PC-9 (cell line): Measurements from ENCODE around the gene LRFN3. TPM values are rescaled to one million over a fixed set of nuclear protein-coding genes. Genes with fewer than 3 reads are reported as not detected.

Experiments
- BruUV-seq: library from RNA; stranded (reverse); fragments of 400-500 nt; replicated peaks from 2 replicates; lab custom pipeline; 2021; lab: Mats Ljungman, UMichigan
- CTCF ChIA-PET: fragments of 300-600 bp; sonication (Branson Sonifier 250); formaldehyde crosslinking; loops from one replicate; lab custom pipeline; 2022; ENCODE audit warnings: antibody characterized with exemption; lab: Charles Lee
- POLR2A ChIA-PET: fragments of 300-600 bp; sonication (Branson Sonifier 250); formaldehyde crosslinking; loops from one replicate; lab custom pipeline; 2022; ENCODE audit warnings: antibody characterized with exemption; ENCODE audit not compliant: unreplicated experiment; lab: Charles Lee
- DNase-seq, 2 experiments: peaks; one replicate each; pipeline versions ENCODE4 v3.0.0 to v3.0.0-alpha.2; 2015 to 2022; ENCODE audit warnings: mixed read lengths in 1 of 2
- H2AFZ ChIP-seq: fragments of 200-600 bp; sonication (generic); 2 replicates; pipeline ENCODE4 v1.8.1; 2017; ENCODE audit warnings: antibody characterized with exemption
- H3F3A ChIP-seq: fragments of 200-600 bp; sonication (generic); 2 replicates; pipeline ENCODE4 v1.8.1; 2017; ENCODE audit warnings: antibody characterized with exemption, mild to moderate bottlenecking, low read depth; ENCODE audit not compliant: insufficient read depth
- H3K27ac ChIP-seq: fragments of 200-600 bp; sonication (generic); 2 replicates; pipeline ENCODE4 v1.6.1; 2016; ENCODE audit warnings: mixed run types
- H3K27me3 ChIP-seq: fragments of 200-600 bp; sonication (generic); 2 replicates; pipeline ENCODE4 v1.6.1; 2016; ENCODE audit warnings: low read depth, mixed run types; ENCODE audit not compliant: insufficient read depth
- H3K36me3 ChIP-seq: fragments of 200-600 bp; sonication (generic); 2 replicates; pipeline ENCODE4 v1.6.1; 2016; ENCODE audit warnings: low read depth, mixed run types
- H3K4me1 ChIP-seq: fragments of 200-600 bp; sonication (generic); replicated peaks from 2 replicates; pipeline ENCODE4 v1.6.1; 2016; ENCODE audit warnings: mixed run types; ENCODE audit not compliant: insufficient read depth
- H3K4me2 ChIP-seq: fragments of 200-600 bp; sonication (generic); 2 replicates; pipeline ENCODE4 v1.6.1; 2017; ENCODE audit warnings: mixed run types
- H3K4me3 ChIP-seq: fragments of 200-600 bp; sonication (generic); 2 replicates; pipeline ENCODE4 v1.6.1; 2016; ENCODE audit warnings: mixed run types
- H3K79me2 ChIP-seq: fragments of 200-600 bp; sonication (generic); 2 replicates; pipeline ENCODE4 v1.6.1; 2017; ENCODE audit warnings: low read depth, mixed run types
- H3K9me2 ChIP-seq: fragments of 200-600 bp; sonication (generic); 2 replicates; pipeline ENCODE4 v1.8.1; 2017; ENCODE audit warnings: mild to moderate bottlenecking; ENCODE audit not compliant: insufficient read depth
- H3K9me3 ChIP-seq: fragments of 200-600 bp; sonication (generic); 2 replicates; pipeline ENCODE4 v1.8.1; 2016; ENCODE audit warnings: low read depth; ENCODE audit not compliant: insufficient read depth
- H4K20me1 ChIP-seq: fragments of 200-600 bp; sonication (generic); 2 replicates; pipeline ENCODE4 v1.8.1; 2017; ENCODE audit not compliant: insufficient read depth
- EZH2 ChIP-seq: fragments of 200-600 bp; sonication (generic); IDR thresholded peaks from 2 replicates; pipeline ENCODE4 v1.8.0; 2017; ENCODE audit warnings: antibody characterized with exemption, low read depth
- intact Hi-C: fragments of 100-400 bp; cut with micrococcal nuclease; formaldehyde crosslinking; loops from one replicate; pipeline ENCODE4 v1.10.0; 2022; ENCODE audit not compliant: unreplicated experiment
- total RNA-seq: library from RNA; stranded (reverse); gene quantifications from 2 replicates; pipeline ENCODE4 v1.2.3, GENCODE V29; 2021
- TF ChIP-seq, protein P1 (sequence below): fragments of 200-600 bp; sonication (generic); conservative IDR thresholded peaks from 2 replicates; pipeline ENCODE4 v1.6.1; 2017; ENCODE audit warnings: mixed run types, antibody characterized with exemption, mild to moderate bottlenecking, moderate library complexity

The LRFN3 gene
- total RNA-seq, 1 experiment from 2014 or later: 10.5 TPM

DNA sequence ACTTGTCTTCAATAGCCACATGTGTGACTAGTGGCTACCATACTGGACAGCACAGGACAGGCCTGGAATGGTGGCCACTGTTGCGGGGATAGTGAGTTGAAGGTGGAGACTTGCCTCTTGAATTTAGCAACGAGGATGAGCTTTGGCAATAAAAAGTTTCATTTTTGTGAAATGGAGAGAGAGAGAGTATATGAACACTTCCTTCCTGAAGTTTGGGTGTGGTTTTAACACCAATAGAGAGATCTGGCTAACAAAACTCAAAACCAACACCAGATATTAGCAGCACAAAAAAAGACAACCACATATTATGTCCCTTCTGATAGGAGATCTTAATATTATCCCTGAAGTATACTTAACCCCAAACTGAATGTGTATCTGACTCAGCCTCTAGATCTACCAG lies 6.3 kb upstream of the LRFN3 start:
- no peak overlapping the region for H3K4me3 ChIP-seq
- H4K20me1 ChIP-seq: no peaks in the 10 kb centered on the region
- no TSS peak for BruUV-seq
- H2AFZ ChIP-seq: no peak overlapping the region
- H3K9me2 ChIP-seq: no peaks in the 10 kb centered on the region
- CTCF ChIA-PET: no interaction called here
- H3K9me3 ChIP-seq: no peaks in the 10 kb centered on the region
- no peak for TF ChIP-seq EZH2
- TF ChIP-seq, protein P1, sequence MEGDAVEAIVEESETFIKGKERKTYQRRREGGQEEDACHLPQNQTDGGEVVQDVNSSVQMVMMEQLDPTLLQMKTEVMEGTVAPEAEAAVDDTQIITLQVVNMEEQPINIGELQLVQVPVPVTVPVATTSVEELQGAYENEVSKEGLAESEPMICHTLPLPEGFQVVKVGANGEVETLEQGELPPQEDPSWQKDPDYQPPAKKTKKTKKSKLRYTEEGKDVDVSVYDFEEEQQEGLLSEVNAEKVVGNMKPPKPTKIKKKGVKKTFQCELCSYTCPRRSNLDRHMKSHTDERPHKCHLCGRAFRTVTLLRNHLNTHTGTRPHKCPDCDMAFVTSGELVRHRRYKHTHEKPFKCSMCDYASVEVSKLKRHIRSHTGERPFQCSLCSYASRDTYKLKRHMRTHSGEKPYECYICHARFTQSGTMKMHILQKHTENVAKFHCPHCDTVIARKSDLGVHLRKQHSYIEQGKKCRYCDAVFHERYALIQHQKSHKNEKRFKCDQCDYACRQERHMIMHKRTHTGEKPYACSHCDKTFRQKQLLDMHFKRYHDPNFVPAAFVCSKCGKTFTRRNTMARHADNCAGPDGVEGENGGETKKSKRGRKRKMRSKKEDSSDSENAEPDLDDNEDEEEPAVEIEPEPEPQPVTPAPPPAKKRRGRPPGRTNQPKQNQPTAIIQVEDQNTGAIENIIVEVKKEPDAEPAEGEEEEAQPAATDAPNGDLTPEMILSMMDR: no peak
- POLR2A ChIA-PET: interaction anchor here (0.6 kb wide), 1 partner anchor 68 kb away, joined by 17 read pairs; no protein-coding TSS in a partner anchor
- H3K27me3 ChIP-seq: peaks cover 23% of the 10 kb centered on the region
- no peak overlapping the region for H3K4me2 ChIP-seq
- H3F3A ChIP-seq: peaks cover 9% of the 10 kb centered on the region; the same call in 1 of the 2 replicates
- no peaks in the 10 kb centered on the region for H3K36me3 ChIP-seq
- no peak overlapping the region for H3K27ac ChIP-seq
- peaks cover 7% of the 10 kb centered on the region; the same call in 1 of the 2 replicates for H3K4me1 ChIP-seq
- no peak for DNase-seq
- no peaks in the 10 kb centered on the region for H3K79me2 ChIP-seq
- intact Hi-C loops: loop anchor here (5.0 to 10.0 kb wide), 2 partner anchors 383 to 615 kb away; partner anchors contain the start of gene TMEM147

DNA sequence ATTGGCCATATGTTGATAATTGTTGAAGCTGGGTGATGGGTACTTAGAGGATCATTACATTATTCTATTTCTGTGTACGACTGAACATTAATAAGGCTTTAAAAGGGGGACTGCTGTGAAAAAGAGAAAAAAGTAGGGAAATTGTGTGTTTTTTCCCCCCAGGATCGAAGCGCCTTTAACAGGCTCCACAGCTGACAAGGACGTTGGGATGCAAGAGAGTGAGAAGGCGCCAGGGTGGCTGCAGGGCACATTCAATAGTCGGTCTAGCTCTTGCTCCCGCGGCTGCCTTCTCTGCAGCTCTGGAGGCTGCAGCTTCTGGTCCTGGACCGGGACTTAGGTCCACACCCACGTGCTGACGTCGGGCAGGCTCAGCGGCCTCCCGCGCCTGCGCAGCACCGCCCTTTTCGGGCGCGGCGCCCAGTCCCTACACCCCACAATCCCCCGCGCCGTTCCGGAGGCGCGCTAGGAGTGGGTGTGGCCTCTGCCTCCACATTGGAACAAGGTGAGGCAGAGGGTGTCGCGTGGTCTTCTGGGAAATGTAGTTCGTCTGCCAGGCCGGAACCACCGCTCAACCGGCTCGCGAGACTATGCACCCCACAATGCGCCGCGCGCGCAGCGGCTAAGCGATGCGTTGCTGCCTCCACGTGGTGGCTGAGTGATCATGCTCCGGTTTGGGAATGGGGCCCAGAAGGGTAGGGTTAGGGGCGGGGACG lies 4.9 kb upstream of the LRFN3 start:
- H3K4me3 ChIP-seq: peak overlapping the region; percentile 55

DNA sequence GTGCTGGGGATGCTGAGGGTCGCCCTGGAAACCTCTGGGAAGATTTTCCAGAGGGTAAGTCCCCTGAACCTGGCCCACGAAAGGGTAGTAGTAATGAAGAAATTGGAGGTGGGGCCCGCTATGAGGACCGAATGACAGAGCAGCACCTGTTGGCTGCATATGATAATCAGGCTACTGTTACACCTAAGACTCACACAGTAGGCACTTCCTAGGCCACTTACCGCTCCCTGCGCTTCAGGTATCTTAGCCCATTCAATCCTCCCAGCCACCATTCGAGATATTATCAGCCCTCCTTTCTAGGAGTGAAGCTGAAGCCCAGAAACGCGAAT lies 4.3 kb upstream of the LRFN3 start:
- no peaks in the 10 kb centered on the region for H3K9me2 ChIP-seq
- CTCF ChIA-PET: interaction anchor here (0.7 kb wide), 2 partner anchors 12 to 557 kb away, joined by 3 read pairs; partner anchors contain the start of gene ZNF566
- no peaks in the 10 kb centered on the region; the same call in 1 of the 2 replicates for H4K20me1 ChIP-seq
- TF ChIP-seq, protein P1: peak; percentile 13; the same call in 1 of the 2 replicates
- TF ChIP-seq EZH2: no peak
- H3K4me3 ChIP-seq: peak overlapping the region; percentile 7; the same call in 1 of the 2 replicates
- 0 out of 2 replicates have a peak overlapping the region, but pooled peaks have one; percentile 53 for H2AFZ ChIP-seq
- no peaks in the 10 kb centered on the region for H3K36me3 ChIP-seq
- intact Hi-C loops: loop anchor here (1.0 to 10.0 kb wide), 7 partner anchors 32 to 617 kb away; partner anchors contain the start of genes LIN37, NFKBID and TMEM147
- DNase-seq: no peak
- H3K79me2 ChIP-seq: 0 out of 2 replicates have a peak, but pooled peaks cover 3% of the 10 kb centered on the region
- peak overlapping the region; percentile 37 for H3K4me2 ChIP-seq
- peaks cover 9% of the 10 kb centered on the region; the same call in 1 of the 2 replicates for H3K27me3 ChIP-seq
- POLR2A ChIA-PET: interaction anchor here (0.6 kb wide), 2 partner anchors 10 to 148 kb away, joined by 10 read pairs; no protein-coding TSS in a partner anchor
- H3F3A ChIP-seq: peaks cover 9% of the 10 kb centered on the region; the same call in 1 of the 2 replicates
- no peaks in the 10 kb centered on the region for H3K9me3 ChIP-seq
- H3K27ac ChIP-seq: no peak overlapping the region
- peaks cover 17% of the 10 kb centered on the region for H3K4me1 ChIP-seq
- BruUV-seq: no TSS peak

More for the DNA sequence above, 4.9 kb upstream of the LRFN3 start:
- no TSS peak for BruUV-seq
- TF ChIP-seq, protein P1: peak; percentile 80
- no peak for TF ChIP-seq EZH2
- Histone ChIP-seq H3F3A (peaks cover 9% of the 10 kb centered on the region; the same call in 1 of the 2 replicates), H3K4me2 (peak overlapping the region; percentile 92), H3K4me1 (peaks cover 16% of the 10 kb centered on the region), H4K20me1 (no peaks in the 10 kb centered on the region), H3K9me3 (no peaks in the 10 kb centered on the region), H3K36me3 (no peaks in the 10 kb centered on the region), H3K27ac (no peak overlapping the region), H3K9me2 (no peaks in the 10 kb centered on the region), H3K27me3 (peaks cover 13% of the 10 kb centered on the region), H3K79me2 (no peaks in the 10 kb centered on the region), H2AFZ (peak overlapping the region; percentile 81)
- ChIA-PET POLR2A (interaction anchor here (0.5 to 0.6 kb wide), 5 partner anchors 10 to 186 kb away, joined by 3 to 10 read pairs (median 6); partner anchors contain the start of genes LIN37, PSENEN and U2AF1L4), CTCF (interaction anchor here (0.5 to 0.9 kb wide), 9 partner anchors 13 to 558 kb away, joined by 3 to 7 read pairs (median 3); partner anchors contain the start of genes LIN37 and ZNF566)
- intact Hi-C loops: loop anchor here (1.0 to 10.0 kb wide), 7 partner anchors 31 to 617 kb away; partner anchors contain the start of genes LIN37, NFKBID and TMEM147
- DNase-seq: peak; percentile 96 to 99
